Skin epidermis (tissue), 12 donors: ENCODE results near the gene ABCB1.
A peak's percentile ranks its signal among the peaks of the same experiment; 100 is the strongest.

Source experiments
- H3K27ac ChIP-seq, 21 experiments: fragments of 200-600 bp; sonication (generic) in 11 of 21; one replicate each; pipeline ENCODE4 v1.5.0; 2020; ENCODE audit warnings: mild to moderate bottlenecking in 3 of 21, inconsistent platforms in 2 of 21, moderate library complexity in 2 of 21
- H3K4me3 ChIP-seq, 7 experiments: fragments of 200-600 bp; sonication (generic) in 2 of 7; one replicate each; pipeline ENCODE4 v1.5.0; 2020; ENCODE audit warnings: inconsistent platforms in 2 of 7, mild to moderate bottlenecking in 2 of 7, moderate library complexity in 1 of 7

Gene ABCB1

DNA sequence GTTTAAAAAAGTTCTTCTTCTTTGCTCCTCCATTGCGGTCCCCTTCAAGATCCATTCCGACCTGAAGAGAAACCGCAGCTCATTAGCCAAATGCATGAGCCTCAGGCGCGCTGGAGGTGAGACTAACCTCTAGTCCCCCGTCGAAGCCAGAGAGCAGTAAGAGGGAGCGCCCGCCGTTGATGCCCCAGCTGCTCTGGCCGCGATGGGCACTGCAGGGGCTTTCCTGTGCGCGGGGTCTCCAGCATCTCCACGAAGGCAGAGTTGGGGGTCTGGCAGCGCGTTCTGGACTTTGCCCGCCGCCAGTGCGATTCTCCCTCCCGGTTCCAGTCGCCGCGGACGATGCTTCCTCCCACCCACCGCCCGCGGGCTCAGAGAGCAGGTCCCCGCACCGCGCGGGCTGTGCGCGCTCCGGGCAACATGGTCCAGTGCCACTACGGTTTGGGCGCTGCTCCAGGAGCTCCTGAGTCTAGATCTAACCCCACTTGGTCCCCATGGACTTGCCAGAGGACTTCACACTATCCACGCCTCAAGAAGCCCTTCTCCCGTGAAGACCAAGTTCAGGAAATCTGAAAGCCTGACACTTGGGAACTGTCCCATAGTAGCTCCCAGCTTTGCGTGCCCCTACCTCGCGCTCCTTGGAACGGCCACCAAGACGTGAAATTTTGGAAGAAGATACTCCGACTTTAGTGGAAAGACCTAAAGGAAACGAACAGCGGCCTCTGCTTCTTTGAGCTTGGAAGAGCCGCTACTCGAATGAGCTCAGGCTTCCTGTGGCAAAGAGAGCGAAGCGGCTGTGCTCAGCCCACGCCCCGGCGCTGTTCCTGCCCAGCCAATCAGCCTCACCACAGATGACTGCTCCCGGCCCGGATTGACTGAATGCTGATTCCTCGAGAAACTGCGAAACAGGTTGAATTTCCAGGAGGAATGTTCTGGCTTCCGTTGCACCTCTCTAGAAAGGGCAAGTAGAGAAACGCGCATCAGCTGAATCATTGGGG lies at the start of gene ABCB1:
TSS of gene ABCB1 (minus strand) at position 755 of the 995 bp plus-strand sequence. CDS start at position 55, 700 bp downstream.
- H3K4me3 ChIP-seq = peak within 1 kb of the TSS; percentile 25 to 39 (median 32)
- H3K27ac ChIP-seq = no peak within 1 kb of the TSS

DNA sequence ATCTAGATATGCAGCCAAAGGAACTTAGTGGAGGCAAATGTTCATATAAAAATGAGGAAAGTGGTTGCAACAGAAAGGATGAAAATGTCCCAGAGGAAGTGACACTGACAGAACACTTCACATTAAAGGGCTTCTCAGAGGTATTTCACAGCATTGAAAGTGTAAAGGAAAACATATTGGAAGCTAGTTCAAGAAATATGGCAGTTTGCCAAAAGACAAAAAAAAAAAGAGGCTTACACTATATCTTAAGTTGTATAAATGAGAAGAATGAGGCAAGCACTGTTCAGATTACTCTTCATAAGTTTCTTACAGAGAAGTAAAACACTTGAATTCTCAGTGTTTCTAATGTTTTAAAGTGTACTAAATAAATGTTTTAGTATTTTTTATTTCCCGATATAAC lies 47.6 kb upstream of the ABCB1 start:
- no peak overlapping the region for H3K27ac ChIP-seq
- H3K4me3 ChIP-seq = no peak overlapping the region

DNA sequence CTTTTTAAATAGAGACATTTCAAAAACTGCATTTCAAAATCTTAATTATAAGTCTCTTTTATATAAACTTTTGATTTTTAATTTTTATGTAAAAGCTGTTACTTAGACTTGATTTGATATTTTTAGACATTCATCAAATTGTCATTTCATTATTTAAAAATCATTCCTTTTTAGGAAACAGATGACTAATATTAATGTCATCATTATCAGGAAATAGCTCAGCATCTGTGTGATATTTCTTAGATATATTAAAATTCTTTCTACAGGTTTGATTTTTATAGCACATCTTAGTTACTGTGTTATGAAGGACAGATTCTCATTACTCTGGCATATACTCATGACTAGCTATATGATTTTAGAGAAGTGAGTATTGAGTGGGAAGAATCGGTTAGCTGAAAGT lies 44.8 kb upstream of the ABCB1 start:
- no peak overlapping the region for H3K4me3 ChIP-seq
- H3K27ac ChIP-seq = no peak overlapping the region

DNA sequence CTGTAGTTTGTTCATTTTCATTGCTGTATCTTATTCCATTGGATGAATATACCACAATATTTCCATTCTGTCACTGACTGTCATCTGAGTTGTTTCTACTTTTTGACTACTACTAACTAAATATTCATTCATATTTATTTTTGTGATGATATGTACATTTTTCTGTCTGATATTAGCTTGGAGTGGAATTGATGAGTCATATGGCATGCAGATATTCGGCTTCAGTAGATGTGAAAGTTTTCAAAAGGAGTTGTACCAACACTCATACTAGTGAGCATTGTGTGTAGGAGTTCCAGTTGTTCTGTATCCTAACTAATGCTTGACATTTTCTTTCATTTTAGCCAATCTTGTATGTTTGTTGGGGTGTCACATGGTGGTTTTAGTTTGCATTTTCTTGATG lies 35.2 kb upstream of the ABCB1 start:
- H3K27ac ChIP-seq = no peak overlapping the region
- no peak overlapping the region for H3K4me3 ChIP-seq

DNA sequence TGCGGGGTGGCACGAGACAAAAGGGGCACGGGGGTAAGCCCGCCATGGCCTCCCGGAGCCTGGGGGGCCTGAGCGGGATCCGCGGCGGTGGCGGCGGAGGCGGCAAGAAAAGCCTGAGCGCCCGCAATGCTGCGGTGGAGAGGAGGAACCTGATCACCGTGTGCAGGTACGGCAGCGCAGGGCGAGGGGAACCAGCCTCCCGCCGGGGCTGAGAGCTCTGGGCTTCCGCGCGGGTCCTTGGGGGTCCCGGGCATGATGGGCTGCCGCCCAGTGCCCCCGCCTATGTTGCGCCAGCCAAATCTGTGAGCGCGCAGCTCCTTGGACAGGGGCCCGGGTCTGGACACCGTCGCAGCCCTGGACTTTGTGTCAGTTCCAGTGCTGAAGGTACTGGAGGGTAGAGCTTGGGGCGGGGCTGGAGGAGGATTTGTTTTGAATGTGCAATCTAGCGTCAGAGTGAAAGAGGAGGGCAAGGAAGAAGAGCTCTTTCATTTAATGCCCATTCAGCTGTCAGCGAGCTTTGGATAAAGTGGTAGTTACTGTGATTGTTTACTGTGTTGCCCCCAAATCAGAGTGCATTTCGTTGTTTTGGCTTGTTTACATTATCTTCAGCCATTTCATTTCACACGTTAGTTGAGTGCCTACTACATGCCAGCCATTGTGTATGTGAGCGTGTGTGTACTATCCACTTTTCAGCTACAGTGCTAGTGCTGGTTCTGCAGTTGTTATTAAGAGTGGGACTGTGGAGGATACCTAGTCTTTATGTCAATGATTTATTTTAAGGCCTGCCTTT lies 28.3 kb upstream of the ABCB1 start:
- Histone ChIP-seq H3K4me3 (peak overlapping the region; percentile 43 to 68 (median 53)), H3K27ac (peak overlapping the region in 4 of 21 experiments; percentile 14 to 69 (median 47))

DNA sequence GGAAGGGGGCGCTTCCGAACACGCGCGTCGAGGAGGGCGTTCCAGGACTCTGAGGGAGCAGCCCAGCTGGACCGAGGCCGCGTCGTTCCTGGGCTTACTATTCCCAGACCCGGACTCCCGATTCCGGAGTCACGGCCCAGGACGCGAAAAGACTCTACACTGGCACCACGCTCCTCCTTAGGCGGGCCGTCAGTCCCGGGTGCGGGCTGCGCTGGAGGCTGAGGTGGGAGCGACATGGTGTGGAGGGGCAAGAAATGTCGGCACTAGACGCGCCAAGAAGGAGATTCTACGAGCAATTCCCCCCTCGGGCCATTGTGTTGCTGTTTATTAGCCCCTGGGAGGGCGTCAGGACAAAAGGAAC lies 26.9 kb upstream of the ABCB1 start:
- H3K4me3 ChIP-seq = peak overlapping the region; percentile 43 to 68 (median 53)
- no peak overlapping the region for H3K27ac ChIP-seq

DNA sequence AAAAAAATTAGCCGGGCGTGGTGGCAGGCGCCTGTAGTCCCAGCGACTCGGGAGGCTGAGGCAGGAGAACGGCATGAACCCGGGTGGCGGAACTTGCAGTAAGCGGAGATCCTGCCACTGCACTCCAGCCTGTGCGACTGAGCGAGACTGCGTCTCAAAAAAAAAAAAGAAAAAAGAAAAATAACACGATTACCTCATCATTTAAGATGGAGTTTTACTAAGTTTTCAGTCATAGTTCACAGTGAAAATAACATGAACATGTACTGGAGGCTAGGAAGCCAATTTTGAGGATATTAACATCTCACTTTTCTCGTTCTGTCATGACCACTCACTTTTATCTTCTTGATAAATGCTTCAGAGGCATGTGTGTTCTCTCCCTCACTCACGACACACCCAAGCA lies 24.4 kb upstream of the ABCB1 start:
- no peak overlapping the region for H3K27ac ChIP-seq
- no peak overlapping the region for H3K4me3 ChIP-seq

DNA sequence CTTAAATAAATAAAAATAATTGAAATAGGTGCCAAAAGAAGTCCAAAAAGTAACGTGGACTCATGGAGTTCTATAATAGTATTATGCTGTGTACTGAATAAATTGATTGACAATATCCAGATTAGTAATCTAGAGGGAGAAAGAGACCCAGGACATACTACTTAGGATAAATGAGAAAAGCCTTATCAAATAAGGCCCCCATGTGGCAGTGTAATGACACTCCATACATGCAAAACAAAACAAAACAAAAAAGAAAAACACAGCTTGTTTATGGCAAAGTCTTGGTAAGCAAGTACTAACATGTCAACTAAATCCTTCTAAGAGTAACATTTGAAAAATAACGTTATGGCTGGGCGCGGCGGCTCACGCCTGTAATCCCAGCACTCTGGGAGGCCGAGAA lies 23.9 kb upstream of the ABCB1 start:
- no peak overlapping the region for H3K4me3 ChIP-seq
- H3K27ac ChIP-seq = no peak overlapping the region

DNA sequence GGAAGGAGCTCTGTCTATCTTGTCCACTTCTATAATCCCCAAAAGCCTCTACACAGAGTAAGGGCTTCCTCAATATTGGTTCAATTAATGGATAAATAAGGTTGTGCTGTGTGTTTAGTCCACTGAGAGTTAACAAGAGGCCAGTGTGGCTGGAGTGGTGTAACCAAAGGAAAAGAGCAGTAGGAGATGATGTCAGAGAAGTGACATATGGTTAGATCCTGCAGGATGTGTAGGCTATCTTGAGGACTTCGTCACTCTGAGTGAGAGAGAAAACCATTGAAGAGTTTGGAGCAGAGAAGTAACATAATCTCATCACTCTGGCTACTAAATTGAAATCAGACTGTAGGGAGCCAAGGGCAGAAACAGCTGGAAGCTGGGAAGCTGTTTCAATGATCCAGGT lies 14.5 kb upstream of the ABCB1 start:
- Histone ChIP-seq H3K4me3 (no peak overlapping the region), H3K27ac (no peak overlapping the region)

DNA sequence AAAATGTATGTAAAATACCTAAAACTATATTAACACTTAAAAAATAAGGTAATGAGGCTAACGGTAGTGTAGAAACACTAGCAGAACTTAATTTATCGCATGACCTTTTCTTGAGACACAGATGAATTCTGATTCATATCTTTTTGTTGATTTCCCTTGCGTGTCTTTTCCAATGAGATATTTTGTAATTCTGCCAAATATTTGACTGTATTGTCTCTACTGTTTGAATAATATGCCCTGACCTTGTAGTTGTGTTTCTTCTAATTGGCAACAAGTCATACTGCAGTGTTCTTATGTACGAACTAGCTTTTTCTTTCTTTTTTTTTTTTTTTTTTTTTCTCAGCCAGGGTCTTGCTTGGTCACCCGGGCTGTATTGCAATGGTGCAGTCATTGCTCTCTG lies 9.2 kb upstream of the ABCB1 start:
- no peak overlapping the region for H3K27ac ChIP-seq
- no peak overlapping the region for H3K4me3 ChIP-seq

DNA sequence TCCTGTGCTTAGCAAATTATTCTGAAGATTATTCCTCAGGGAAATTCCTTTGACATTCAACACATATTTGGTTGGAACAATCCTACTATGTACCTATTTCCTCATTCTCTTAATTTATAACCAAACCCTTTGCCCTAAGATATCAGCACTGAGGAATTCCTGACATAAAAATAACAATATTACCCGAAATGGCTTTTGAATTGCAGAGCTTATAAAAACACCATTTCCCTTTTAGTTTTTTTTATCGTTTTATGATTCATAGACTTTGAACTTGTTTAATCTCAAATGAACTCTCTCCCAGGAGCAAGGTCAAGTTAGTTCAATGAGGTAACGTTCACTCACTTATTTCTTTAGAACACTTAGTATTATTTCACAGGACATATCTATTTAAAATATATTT lies 7.7 kb upstream of the ABCB1 start:
- H3K27ac ChIP-seq = no peak overlapping the region

DNA sequence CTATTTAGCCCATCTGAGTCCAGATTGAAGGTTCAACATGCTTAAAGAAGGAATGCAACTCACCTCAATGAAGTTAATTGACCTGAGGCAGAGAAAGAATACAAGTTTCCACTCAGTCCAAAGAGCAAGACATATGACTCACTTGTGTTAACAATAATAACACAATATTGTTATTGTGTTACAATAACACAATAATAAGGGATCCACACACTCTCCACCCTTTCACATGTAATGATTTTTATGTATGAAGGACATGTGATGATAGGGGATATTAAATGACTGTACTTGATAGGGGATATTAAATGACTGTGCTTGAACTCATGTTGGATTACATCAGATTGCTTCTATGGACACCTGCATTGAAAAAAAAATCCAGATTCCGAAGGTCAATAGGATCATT lies 3.6 kb upstream of the ABCB1 start:
- Histone ChIP-seq H3K27ac (no peak overlapping the region), H3K4me3 (no peak overlapping the region)

More for the DNA sequence above, 7.7 kb upstream of the ABCB1 start:
- H3K4me3 ChIP-seq = no peak overlapping the region

DNA sequence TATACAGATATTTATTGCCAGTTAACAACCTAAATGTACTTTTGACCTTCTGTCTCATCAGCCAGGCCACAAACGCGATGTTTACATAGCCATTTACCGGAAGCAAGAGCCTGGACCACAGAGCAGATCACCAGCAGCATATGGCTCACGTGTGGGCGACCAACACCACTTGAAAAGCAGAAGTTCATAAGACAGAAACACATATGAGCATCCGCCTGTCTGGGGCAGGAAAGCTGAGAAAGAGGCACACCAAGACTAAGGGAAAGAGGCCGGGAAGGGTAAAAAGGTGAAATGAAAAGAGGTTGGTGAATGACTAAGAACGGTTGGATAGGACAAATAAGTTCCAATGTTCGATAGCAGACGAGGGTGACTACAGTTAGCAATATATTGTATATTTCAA lies 1.3 kb downstream of the ABCB1 start:
- peak overlapping the region in 1 of 7 experiments; percentile 32 for H3K4me3 ChIP-seq
- H3K27ac ChIP-seq = no peak overlapping the region

DNA sequence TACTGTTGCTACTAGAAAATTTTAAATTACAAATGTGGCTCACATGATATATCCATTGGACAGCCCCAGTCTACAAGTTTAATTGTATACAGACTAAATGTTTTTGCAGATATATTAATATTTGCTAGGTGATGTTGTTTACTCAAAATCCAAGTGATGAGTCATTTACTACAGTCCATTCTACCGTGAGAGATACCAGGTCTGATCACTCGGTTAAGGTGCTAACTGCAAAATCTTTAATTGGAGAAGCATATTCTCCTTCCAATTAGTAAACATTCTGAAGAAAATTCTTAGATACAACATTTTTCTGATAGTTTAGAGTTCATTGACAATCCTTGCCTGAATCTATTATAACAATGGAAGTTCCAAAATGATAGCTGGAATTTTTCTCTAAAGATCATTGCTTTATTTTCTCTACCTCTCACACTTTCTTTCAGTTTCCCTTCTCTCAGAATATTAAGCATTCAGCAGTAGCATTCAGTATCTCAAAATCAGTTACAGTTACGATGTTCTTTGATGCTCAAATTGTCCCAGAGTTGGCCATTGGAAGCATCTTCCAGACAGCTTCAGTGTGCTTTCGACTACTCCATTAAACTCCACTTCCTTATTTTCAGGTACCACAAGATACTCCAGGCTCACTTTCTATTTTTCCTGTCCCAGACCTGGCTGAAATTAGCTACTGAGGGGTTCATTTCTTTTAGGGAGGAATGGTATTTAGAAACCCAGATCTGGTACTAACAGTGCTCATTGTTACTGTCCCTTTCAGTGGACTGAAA lies 2.3 kb downstream of the ABCB1 start:
- Histone ChIP-seq H3K4me3 (no peak overlapping the region), H3K27ac (no peak overlapping the region)

DNA sequence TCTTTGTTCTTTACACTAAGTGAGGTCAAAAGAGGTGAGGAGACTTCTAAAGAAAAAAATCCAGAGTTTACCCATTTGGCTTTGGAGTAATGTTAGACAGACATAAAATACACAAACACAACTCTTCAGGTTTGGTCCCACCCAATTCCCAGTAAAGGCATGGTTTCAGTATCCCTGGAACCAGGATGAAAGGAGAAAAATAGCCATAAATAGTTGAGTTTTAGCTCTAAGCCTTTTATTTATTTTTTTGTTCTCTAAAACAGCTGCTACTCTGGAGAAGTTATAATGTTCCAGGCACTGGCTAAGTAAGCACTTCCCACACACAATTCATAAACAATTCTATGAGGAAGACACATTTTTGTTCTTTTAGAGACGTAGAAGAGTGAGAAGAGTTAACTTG lies 4.0 kb downstream of the ABCB1 start:
- Histone ChIP-seq H3K27ac (no peak overlapping the region), H3K4me3 (no peak overlapping the region)

DNA sequence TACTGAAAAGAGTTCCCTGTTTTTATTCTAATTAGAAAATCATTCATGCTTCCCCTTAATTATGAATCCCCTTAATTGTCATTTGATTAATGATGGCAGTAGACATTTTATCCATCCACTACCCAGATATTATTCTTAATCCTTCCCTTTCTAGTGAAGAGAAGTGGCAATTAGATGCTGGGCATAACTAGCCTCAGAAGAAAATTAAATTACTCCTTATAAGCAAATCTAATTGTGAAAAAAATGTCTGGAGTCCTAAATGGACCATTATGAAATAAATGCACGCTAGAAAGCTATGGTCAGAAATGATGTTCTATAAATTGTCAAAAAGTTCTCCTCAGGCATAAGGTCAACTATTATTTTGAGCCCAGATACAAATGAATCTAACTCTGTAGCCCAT lies 4.5 kb downstream of the ABCB1 start:
- no peak overlapping the region for H3K4me3 ChIP-seq
- no peak overlapping the region for H3K27ac ChIP-seq

DNA sequence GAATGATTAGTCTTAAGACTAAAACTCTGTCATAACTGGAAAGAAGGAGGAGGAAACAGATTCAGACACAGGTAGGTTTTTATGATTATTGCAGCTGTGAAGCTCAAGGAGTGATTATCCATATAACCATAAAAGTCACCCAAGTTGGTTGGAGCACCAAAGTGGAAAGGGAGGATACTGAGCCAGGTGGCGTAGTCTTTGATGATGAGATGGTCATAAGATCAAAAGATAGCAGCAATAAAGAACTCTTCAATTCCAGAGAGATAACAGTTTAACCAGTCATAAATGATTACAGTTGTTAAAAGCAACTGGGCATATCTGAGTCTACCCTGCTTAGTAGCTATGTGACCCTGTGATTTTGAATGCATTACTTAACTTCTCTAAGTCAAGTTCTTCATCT lies 8.4 kb downstream of the ABCB1 start:
- Histone ChIP-seq H3K4me3 (no peak overlapping the region), H3K27ac (no peak overlapping the region)

DNA sequence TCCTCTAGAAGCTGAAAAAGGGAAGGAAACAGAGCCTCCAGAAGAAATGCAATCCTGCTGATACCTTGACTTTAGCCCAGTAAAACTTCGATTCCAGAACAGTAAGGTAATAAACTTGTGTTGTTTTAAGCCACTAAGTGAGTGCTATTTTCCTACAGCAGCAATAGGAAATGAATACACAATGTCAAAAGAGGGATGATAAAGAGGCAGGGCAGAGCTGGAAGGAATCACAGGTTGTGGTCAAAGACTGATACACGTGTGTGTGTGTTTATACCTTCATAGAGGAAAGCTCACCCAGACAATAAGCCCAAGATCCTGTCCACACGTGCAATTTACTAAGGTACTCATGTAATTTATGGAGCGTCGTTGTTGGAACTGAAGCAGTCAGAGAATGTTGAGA lies 9.5 kb downstream of the ABCB1 start:
- H3K27ac ChIP-seq = no peak overlapping the region

DNA sequence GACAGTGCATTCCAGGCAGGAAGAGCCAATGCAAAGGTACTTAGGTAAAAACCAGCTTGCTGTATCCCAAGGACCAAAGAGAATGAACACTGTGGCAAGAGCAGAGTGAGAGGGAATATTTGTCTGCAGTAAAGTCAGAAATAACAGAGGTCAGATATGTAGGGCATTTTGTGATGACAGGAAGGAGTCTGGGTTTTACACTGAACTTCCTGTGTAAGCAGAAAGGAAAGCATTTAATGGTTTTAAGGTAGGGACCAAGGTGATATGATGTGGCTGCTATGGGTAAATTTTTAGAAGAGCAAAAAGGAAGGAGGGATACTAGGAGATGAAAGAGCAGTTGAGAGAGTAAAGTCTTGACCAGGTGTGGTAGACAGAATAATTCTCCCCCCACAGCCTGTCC lies 10.1 kb downstream of the ABCB1 start:
- H3K4me3 ChIP-seq = no peak overlapping the region
- H3K27ac ChIP-seq = no peak overlapping the region

More for the DNA sequence above, 9.5 kb downstream of the ABCB1 start:
- no peak overlapping the region for H3K4me3 ChIP-seq

DNA sequence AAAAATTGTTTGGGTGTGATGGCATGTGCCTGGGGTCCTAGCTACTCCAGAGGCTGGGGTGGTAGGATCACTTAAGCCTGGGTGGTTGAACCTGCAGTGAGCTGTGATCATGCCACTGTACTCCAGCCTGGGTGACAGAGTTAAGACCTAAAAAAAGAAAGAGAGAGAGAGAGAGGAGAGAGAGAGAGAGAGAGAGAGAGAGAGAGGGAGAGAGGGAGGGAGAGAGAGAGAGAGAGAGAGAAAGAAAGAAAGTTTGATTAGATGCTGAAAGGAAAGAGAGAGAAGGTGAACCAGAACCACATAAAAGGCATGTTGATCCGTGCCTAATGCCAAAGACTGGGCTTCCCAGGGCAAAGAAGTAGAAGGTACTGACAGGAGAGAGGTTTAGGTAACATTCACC lies 11.1 kb downstream of the ABCB1 start:
- H3K27ac ChIP-seq = no peak overlapping the region
- no peak overlapping the region for H3K4me3 ChIP-seq
